PC-3 (cell line): ENCODE data around the gene IPO8. TPM values are rescaled to one million over a fixed set of nuclear protein-coding genes. Genes with fewer than 3 reads are reported as not detected.

Experiments
- ATAC-seq: fragments of 200-7000 bp; cut with Tn5 transposase; 2 replicates; pipeline ENCODE4 v1.9.1; 2020; ENCODE audit warnings: mild to moderate bottlenecking, moderate library complexity
- BruUV-seq: library from RNA; stranded (reverse); fragments of 400-500 nt; replicated peaks from 2 replicates; lab custom pipeline; 2021; lab: Mats Ljungman, UMichigan
- CTCF ChIA-PET: fragments of 300-600 bp; sonication (Branson Sonifier 250); formaldehyde crosslinking; loops from one replicate; lab custom pipeline; 2022; ENCODE audit warnings: antibody characterized with exemption; lab: Charles Lee
- POLR2A ChIA-PET: fragments of 300-600 bp; sonication (Branson Sonifier 250); formaldehyde crosslinking; loops from one replicate; lab custom pipeline; 2022; ENCODE audit warnings: antibody characterized with exemption; ENCODE audit not compliant: unreplicated experiment; lab: Charles Lee
- DNase-seq: peaks from one replicate; pipeline ENCODE4 v3.0.0-alpha.2; 2015
- H2AFZ ChIP-seq: fragments of 300-600 bp; sonication (generic); 2 replicates; pipeline ENCODE4 v1.6.0; 2016; ENCODE audit warnings: antibody characterized with exemption, low read length
- H3F3A ChIP-seq: fragments of 300-600 bp; sonication (generic); one replicate; pipeline ENCODE4 v1.6.0; 2017; ENCODE audit warnings: antibody characterized with exemption, low read length, control low read depth, mild to moderate bottlenecking; ENCODE audit not compliant: unreplicated experiment
- H3K27ac ChIP-seq: fragments of 300-600 bp; sonication (generic); 2 replicates; pipeline ENCODE4 v1.5.1; 2016; ENCODE audit warnings: mild to moderate bottlenecking, low read length
- H3K27me3 ChIP-seq: fragments of 300-600 bp; sonication (generic); 2 replicates; pipeline ENCODE4 v1.6.1; 2016; ENCODE audit warnings: low read length, mixed read lengths
- H3K36me3 ChIP-seq: fragments of 300-600 bp; sonication (generic); 2 replicates; pipeline ENCODE4 v1.6.1; 2016; ENCODE audit warnings: low read depth, mixed run types, low read length, mixed read lengths
- H3K4me1 ChIP-seq: fragments of 300-600 bp; sonication (generic); 2 replicates; pipeline ENCODE4 v1.5.1; 2016; ENCODE audit warnings: low read length; ENCODE audit not compliant: insufficient read depth
- H3K4me2 ChIP-seq: fragments of 300-600 bp; sonication (generic); 2 replicates; pipeline ENCODE4 v1.6.0; 2016; ENCODE audit warnings: low read length
- H3K4me3 ChIP-seq: fragments of 300-600 bp; sonication (generic); 2 replicates; pipeline ENCODE4 v1.5.1; 2016; ENCODE audit warnings: mild to moderate bottlenecking, low read length, mixed read lengths
- H3K79me2 ChIP-seq: fragments of 300-600 bp; sonication (generic); 2 replicates; pipeline ENCODE4 v1.6.1; 2017; ENCODE audit warnings: low read length, mixed read lengths
- H3K9ac ChIP-seq: fragments of 300-600 bp; sonication (generic); 2 replicates; pipeline ENCODE4 v1.6.0; 2016; ENCODE audit warnings: mild to moderate bottlenecking, low read length
- H3K9me2 ChIP-seq: fragments of 300-600 bp; sonication (generic); replicated peaks from 2 replicates; pipeline ENCODE4 v1.6.1; 2016; ENCODE audit warnings: mixed run types, low read length, mixed read lengths
- H3K9me3 ChIP-seq: fragments of 300-600 bp; sonication (generic); 2 replicates; pipeline ENCODE4 v1.6.1; 2016; ENCODE audit warnings: low read length, mixed read lengths
- H4K20me1 ChIP-seq: fragments of 300-600 bp; sonication (generic); 2 replicates; pipeline ENCODE4 v1.6.1; 2016; ENCODE audit warnings: low read length, mixed read lengths
- CTCF ChIP-seq: fragments of 300-600 bp; sonication (generic); conservative IDR thresholded peaks from 2 replicates; pipeline ENCODE4 v1.5.1; 2017; ENCODE audit warnings: antibody characterized with exemption, low read depth, mild to moderate bottlenecking, low read length
- EZH2 ChIP-seq: fragments of 300-600 bp; sonication (generic); IDR thresholded peaks from one replicate; pipeline ENCODE4 v1.6.1; 2017; ENCODE audit warnings: antibody characterized with exemption, mild to moderate bottlenecking, low read length; ENCODE audit not compliant: unreplicated experiment
- EZH2phosphoT487 ChIP-seq: fragments of 300-600 bp; sonication (generic); IDR thresholded peaks from 2 replicates; pipeline ENCODE4 v1.6.1; 2018; ENCODE audit warnings: mild to moderate bottlenecking, antibody characterized with exemption, low read length, borderline replicate concordance
- intact Hi-C: fragments of 100-400 bp; cut with micrococcal nuclease; formaldehyde crosslinking; loops from 2 replicates; pipeline ENCODE4 v1.9.0; 2023
- total RNA-seq: library from RNA; depleted of rRNA; stranded (reverse); fragments of >200 nt; gene quantifications from 2 replicates; pipeline ENCODE4 v1.2.3, GENCODE V29; 2014

Gene IPO8
- total RNA-seq, 1 experiment from 2014 or later = 13.3 TPM

- Histone ChIP-seq H3K4me3 (no peak overlapping the region), H2AFZ (no peak overlapping the region), H3K9me2 (no peaks in the 10 kb centered on the region), H4K20me1 (peaks cover 5% of the 10 kb centered on the region; the same call in 1 of the 2 replicates), H3K27me3 (no peaks in the 10 kb centered on the region), H3K9ac (no peak overlapping the region), H3K4me1 (no peaks in the 10 kb centered on the region), H3F3A (no peaks in the 10 kb centered on the region), H3K36me3 (peaks cover 33% of the 10 kb centered on the region), H3K9me3 (no peaks in the 10 kb centered on the region), H3K4me2 (no peak overlapping the region), H3K27ac (no peak overlapping the region), H3K79me2 (peaks cover 48% of the 10 kb centered on the region)
- DNase-seq = no peak
- no peak for ATAC-seq
- TF ChIP-seq CTCF = no peak
- no peak for TF ChIP-seq EZH2phosphoT487
- no peak for TF ChIP-seq EZH2
- ChIA-PET CTCF (no interaction called here), POLR2A (no interaction called here)
- intact Hi-C loops = no loop called here
- BruUV-seq = no TSS peak
Measured at GRCh38 chr12:30740274-30740673, 44.6 kb upstream of the IPO8 start.

- no peaks in the 10 kb centered on the region for H3F3A ChIP-seq
- TF ChIP-seq EZH2 = no peak
- no peak for TF ChIP-seq EZH2phosphoT487
- TF ChIP-seq CTCF = no peak
- H3K9me2 ChIP-seq = no peaks in the 10 kb centered on the region
- peaks cover 5% of the 10 kb centered on the region; the same call in 1 of the 2 replicates for H4K20me1 ChIP-seq
- DNase-seq (no peak), ATAC-seq (no peak)
- no peak overlapping the region for H3K9ac ChIP-seq
- no peak overlapping the region for H3K4me2 ChIP-seq
- BruUV-seq = no TSS peak
- peaks cover 40% of the 10 kb centered on the region for H3K36me3 ChIP-seq
- POLR2A ChIA-PET = no interaction called here
- intact Hi-C loops = no loop called here
- H3K9me3 ChIP-seq = no peaks in the 10 kb centered on the region
- no peaks in the 10 kb centered on the region for H3K27me3 ChIP-seq
- CTCF ChIA-PET = no interaction called here
- peaks cover 37% of the 10 kb centered on the region for H3K79me2 ChIP-seq
- H2AFZ ChIP-seq = no peak overlapping the region
- no peak overlapping the region for H3K27ac ChIP-seq
- no peak overlapping the region for H3K4me3 ChIP-seq
- no peaks in the 10 kb centered on the region for H3K4me1 ChIP-seq
Measured at GRCh38 chr12:30739020-30739419, 43.4 kb upstream of the IPO8 start.

GRCh38 chr12:30732954-30733637 is 37.4 kb upstream of the IPO8 start:
- H3K36me3 ChIP-seq = peaks cover 40% of the 10 kb centered on the region
- H4K20me1 ChIP-seq = no peaks in the 10 kb centered on the region
- no TSS peak for BruUV-seq
- H3K9ac ChIP-seq = no peak overlapping the region
- no peak overlapping the region for H3K4me2 ChIP-seq
- ChIA-PET CTCF (no interaction called here), POLR2A (no interaction called here)
- no peaks in the 10 kb centered on the region for H3K27me3 ChIP-seq
- no peaks in the 10 kb centered on the region for H3K9me2 ChIP-seq
- ATAC-seq = no peak
- no peaks in the 10 kb centered on the region for H3F3A ChIP-seq
- no peaks in the 10 kb centered on the region for H3K9me3 ChIP-seq
- intact Hi-C loops = no loop called here
- no peak for TF ChIP-seq EZH2
- TF ChIP-seq CTCF = no peak
- no peak for TF ChIP-seq EZH2phosphoT487
- H2AFZ ChIP-seq = no peak overlapping the region
- H3K4me1 ChIP-seq = no peaks in the 10 kb centered on the region
- no peak overlapping the region for H3K4me3 ChIP-seq
- peaks cover 3% of the 10 kb centered on the region; the same call in 1 of the 2 replicates for H3K79me2 ChIP-seq
- no peak for DNase-seq
- no peak overlapping the region for H3K27ac ChIP-seq
